CD4-positive, alpha-beta T cell treated with Interleukin-1 beta for 1 hour (primary cell): ENCODE measurements around the gene NBPF3.
"Not testable (repeated sequence)": the region's sequence is repeated elsewhere in the genome, so short reads cannot be mapped to it uniquely, and the experiment has no call there.

Source experiments
- DNase-seq, 2 donors: peaks; one replicate each; pipeline ENCODE4 v3.0.0-alpha.2; 2020 to 2022

Gene NBPF3

GRCh38 chr1:21439721-21440629, at the start of gene NBPF3:
TSS of gene NBPF3 (plus strand) at chr1:21440137. CDS start at chr1:21445087, 4,950 bp downstream.
- peak; percentile 88 to 93 for DNase-seq

GRCh38 chr1:21391497-21391896, 48.4 kb upstream of the NBPF3 start:
- DNase-seq, result no peak

GRCh38 chr1:21392587-21393263, 47.2 kb upstream of the NBPF3 start:
- no peak for DNase-seq

GRCh38 chr1:21396516-21396915, 43.4 kb upstream of the NBPF3 start:
- DNase-seq, result no peak

GRCh38 chr1:21397813-21398188, 42.1 kb upstream of the NBPF3 start:
- DNase-seq, result peak; percentile 21 to 31

- not testable (repeated sequence) for DNase-seq
Observed at GRCh38 chr1:21401726-21402346, 38.1 kb upstream of the NBPF3 start.

GRCh38 chr1:21406659-21407058, 33.3 kb upstream of the NBPF3 start:
- no peak for DNase-seq

GRCh38 chr1:21409897-21410296, 30.0 kb upstream of the NBPF3 start:
- DNase-seq, result not testable (repeated sequence)

GRCh38 chr1:21414015-21414414, 25.9 kb upstream of the NBPF3 start:
- DNase-seq, result no peak

GRCh38 chr1:21420378-21420777, 19.6 kb upstream of the NBPF3 start:
- not testable (repeated sequence) for DNase-seq

GRCh38 chr1:21421307-21421706, 18.6 kb upstream of the NBPF3 start:
- DNase-seq, result not testable (repeated sequence)

GRCh38 chr1:21427798-21428480, 12.0 kb upstream of the NBPF3 start:
- not testable (repeated sequence) for DNase-seq

- not testable (repeated sequence) for DNase-seq
Observed at GRCh38 chr1:21428481-21429073, 11.4 kb upstream of the NBPF3 start.

- not testable (repeated sequence) for DNase-seq
Observed at GRCh38 chr1:21429210-21429609, 10.7 kb upstream of the NBPF3 start.

GRCh38 chr1:21430875-21431274, 9.1 kb upstream of the NBPF3 start:
- not testable (repeated sequence) for DNase-seq

- DNase-seq, result no peak
Observed at GRCh38 chr1:21434394-21434793, 5.5 kb upstream of the NBPF3 start.

GRCh38 chr1:21435646-21436487, 4.1 kb upstream of the NBPF3 start:
- DNase-seq, result no peak

GRCh38 chr1:21436488-21437340, 3.2 kb upstream of the NBPF3 start:
- DNase-seq, result no peak

GRCh38 chr1:21437341-21437640, 2.6 kb upstream of the NBPF3 start:
- no peak for DNase-seq

GRCh38 chr1:21438646-21439312, 1.2 kb upstream of the NBPF3 start:
- DNase-seq, result not testable (repeated sequence)
